Measurements from ENCODE around the gene PLEKHF1.
"Not testable (repeated sequence)": the region's sequence is repeated elsewhere in the genome, so short reads cannot be mapped to it uniquely, and the experiment has no call there.

Gene PLEKHF1

GRCh38 chr19:29700498-29700897 lies 35.2 kb downstream of the PLEKHF1 start:
- DNase-seq (ENCODE audit: low read depth in 2 of 2): no peak

GRCh38 chr19:29702161-29702962 lies 37.1 kb downstream of the PLEKHF1 start:
- no peak for DNase-seq (ENCODE audit: low read depth in 2 of 2)

DNA sequence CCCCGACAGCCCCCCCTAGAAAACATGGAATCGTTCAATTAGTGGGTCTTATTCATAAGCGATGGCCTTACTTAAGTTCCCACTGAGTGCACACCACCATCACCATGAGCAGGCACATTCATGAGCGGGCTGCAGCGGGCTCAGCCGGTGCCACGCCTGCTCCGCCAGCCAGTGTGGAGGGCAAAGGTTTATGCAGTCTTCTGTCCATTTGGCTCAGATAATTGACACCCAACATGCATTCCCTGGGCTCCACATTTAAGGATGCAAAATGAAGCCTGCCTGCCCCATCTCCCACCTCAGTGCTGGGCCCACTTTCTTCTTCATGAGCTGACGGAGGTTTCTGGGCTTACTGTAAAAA lies 37.7 kb downstream of the PLEKHF1 start:
- DNase-seq (ENCODE audit: low read depth in 2 of 2): no peak

- no peak for DNase-seq (ENCODE audit: low read depth in 2 of 2)
These were observed 39.6 kb downstream of the PLEKHF1 start for GRCh38 chr19:29704562-29705558.

DNA sequence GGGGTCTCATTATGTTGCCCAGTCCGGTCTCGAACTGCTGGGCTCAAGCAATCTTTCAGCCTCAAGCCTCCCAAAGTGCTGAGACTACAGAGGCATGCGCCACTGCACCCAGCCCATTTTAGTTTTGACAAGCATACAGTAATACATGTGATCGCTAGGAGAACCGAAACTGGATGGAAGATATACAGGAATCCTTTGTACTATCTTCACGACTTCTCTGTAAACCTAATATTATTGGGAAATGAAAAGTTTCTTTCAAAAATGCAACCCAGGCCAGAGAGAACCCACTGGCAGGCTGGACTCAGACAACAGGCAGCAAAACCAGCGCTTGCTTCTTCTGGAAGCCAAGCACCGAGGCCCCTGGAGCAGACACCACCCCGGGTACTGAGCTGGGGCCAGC lies 40.4 kb downstream of the PLEKHF1 start:
- DNase-seq (ENCODE audit: low read depth in 2 of 2): no peak

DNA sequence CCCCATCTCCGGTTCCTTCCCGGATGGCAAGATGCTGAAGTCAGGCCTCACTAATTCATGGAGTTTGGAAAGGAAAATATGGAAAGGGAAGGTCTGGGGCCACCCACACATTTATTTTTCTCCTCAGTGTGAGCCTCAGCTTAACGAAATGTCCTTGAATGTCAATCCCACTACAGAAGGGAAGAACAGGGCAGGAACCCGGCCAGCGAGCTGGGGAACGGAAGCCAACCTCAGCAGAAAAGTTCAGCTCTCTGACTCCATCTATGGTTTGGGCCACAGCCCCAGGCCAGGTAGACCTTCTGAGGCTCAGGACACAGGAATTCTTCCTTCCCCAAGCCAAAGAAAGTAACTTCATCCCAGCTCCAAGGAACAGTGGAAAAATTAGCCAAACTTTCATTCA lies 41.4 kb downstream of the PLEKHF1 start:
- DNase-seq (ENCODE audit: low read depth in 2 of 2): no peak

GRCh38 chr19:29708554-29709439 lies 43.5 kb downstream of the PLEKHF1 start:
- no peak for DNase-seq (ENCODE audit: low read depth in 2 of 2)

DNA sequence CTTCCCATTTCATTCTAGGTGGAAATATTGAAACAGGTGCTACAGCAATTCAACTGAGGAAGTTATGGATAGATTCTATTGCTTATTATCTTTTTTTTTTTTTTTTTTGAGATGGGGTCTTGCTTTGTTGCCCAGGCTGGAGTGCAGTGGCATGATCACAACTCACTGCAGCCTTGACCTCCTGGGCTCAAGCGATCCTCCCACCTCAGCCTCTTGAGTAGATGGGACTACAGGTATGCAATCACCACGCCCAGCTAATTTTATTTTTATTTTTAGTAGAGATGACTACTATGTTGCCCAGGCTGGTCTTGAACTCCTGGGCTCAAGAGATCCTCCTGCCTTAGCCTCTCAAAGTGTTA lies 44.2 kb downstream of the PLEKHF1 start:
- not testable (repeated sequence) for DNase-seq (ENCODE audit: low read depth in 2 of 2)

DNA sequence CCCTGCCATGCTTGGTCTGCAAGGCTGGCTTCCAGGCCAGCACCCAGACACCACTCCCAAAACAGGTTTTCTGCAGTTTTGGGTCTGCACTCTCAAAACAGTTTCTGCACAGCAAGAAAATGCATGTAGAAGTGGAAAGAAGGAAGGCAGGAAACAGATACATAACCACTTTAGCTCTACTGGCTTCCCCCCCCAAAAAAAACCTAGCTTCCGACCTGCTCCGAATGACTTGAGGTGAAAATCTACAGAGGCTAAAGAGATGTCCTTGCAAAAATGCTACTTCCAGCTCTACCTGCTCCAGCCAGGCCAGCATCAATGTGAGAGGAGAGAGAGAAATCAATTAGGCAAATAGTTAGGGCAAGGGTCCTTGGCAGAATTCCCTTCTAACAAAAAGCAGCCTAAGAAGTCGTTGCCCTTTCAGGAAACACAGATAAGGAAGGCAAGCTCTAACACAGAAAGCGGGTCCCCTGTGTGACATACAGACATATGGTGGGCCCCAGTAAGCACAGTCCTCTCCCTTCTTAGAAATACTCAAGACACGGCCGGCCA lies 46.4 kb downstream of the PLEKHF1 start:
- no peak for DNase-seq (ENCODE audit: low read depth in 2 of 2)

GRCh38 chr19:29712744-29713516 lies 47.7 kb downstream of the PLEKHF1 start:
- DNase-seq (ENCODE audit: low read depth in 2 of 2): no peak

GRCh38 chr19:29714371-29714952 lies 49.2 kb downstream of the PLEKHF1 start:
- DNase-seq (ENCODE audit: low read depth in 2 of 2): no peak

DNA sequence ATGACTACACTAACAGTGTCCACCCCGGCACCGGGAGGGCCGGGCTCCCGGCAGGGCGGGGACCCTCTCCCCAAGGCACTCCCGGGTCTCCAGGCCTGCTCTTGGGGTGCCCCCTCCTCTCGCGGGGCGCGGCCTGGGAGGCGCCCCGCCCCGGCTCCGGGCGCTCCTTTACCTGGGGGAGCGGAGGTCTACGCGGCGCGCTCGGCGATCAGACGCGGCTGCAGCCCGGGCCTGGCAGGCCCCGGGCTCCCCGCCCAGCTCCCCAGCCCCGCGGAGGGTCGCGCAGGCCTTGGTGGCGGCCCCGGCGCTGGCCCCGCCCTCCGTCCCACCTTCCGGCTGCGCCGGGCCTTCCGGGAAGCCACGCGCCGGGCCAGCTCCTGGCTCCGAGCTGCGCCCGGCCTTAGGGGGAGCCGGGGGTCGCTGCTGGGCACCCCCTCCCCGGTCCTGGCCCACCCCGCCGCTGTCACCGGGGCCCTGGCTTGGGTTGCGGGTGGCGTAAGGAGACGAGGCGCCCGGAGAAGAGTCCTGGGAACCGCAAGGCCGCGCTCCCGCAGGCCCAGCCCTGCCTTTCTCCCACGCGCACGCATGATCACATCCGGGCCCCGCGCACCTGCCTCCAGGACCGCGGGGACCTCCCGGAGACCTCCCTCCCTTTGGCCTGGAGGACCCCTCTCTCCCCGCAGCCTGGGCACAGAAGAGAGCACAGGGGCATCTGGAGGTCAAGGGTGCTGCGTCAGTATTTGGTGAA lies 49.9 kb downstream of the PLEKHF1 start, which contains the start of gene C19orf12:
C19orf12 (minus strand) TSS at position 309 of the 748 bp plus-strand sequence. CDS start 6,848 bp downstream, outside the sequence.
- DNase-seq (ENCODE audit: low read depth in 2 of 2): peak in 1 of 2 experiments; percentile 18

DNA sequence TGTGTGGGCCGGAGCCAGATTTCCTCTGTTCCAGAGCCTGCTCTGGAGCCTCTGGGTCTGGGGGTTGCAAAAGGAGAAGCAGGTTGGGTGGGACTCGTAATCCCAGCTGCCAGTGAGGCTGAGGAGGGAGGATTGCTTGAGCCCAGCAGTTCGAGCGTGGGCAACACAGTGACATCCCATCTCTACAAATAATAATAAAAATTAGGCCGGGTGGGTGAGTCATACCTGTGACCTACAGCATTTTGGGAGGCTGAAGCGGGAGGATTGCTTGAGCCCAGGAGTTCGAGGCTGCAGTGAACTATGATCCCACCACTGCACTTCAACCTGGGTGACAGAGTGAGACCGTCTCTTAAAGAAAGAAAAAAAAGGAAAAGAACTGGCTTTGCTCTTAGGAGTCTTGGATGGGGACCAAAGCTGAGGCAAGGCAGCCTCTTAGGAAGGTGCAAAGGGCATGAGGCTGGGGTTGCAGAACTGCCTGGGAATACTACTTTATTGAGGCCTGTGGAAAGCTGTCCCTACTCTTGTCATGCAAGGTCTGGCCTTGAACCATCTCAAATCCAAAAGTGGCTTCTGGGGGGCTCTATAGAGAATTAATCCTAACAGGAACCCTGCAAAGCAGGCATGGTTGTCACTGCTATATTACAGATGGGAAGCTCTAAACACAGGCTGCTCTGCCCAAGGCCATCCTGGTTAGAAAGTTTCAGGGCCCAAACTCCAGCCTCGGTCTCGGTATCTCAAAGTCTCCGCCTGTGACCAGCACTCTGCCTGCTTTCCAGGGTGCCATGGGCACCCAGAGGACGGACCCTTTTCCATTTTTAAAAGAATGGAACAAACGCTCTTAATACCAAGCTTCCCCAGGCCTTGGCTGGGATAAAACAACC lies 50.7 kb downstream of the PLEKHF1 start:
- no peak for DNase-seq (ENCODE audit: low read depth in 2 of 2)

- no peak for DNase-seq (ENCODE audit: low read depth in 2 of 2)
These were observed 51.8 kb downstream of the PLEKHF1 start for GRCh38 chr19:29717051-29717450.

DNA sequence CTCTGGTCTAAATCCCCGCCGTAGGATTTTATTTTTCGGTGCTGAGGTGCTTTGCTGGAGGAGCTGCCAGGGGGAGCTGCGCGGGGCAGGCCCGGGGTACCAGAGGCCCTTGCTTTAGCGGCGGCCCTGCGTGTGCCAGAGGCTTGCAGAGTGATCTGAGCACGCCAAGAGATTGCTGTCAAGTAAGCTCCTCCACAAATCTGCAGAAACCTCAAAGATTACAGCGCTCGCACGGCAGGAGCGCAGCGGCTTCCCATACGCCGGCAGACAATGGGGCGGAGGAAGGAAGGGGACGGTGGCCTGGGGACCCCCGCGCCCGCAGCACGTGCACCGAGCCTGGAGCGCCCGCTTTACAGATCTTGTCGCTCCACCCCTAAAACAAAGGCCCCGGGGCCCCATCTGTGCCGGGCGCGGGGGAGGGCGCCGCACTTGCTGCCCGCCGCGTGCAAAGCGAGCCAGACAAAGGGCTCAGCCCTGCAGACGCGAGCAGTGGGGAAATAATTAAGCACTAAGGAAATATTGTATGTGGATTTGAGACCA lies 58.9 kb downstream of the PLEKHF1 start:
- DNase-seq (ENCODE audit: low read depth in 2 of 2): peak in 1 of 2 experiments; percentile 1

- DNase-seq (ENCODE audit: low read depth in 2 of 2): no peak
These were observed 59.5 kb downstream of the PLEKHF1 start for GRCh38 chr19:29724746-29725145.
